Fibroblast of lung (primary cell): Measurements from ENCODE around the gene PLXNA2. TPM values are rescaled to one million over a fixed set of nuclear protein-coding genes. Genes with fewer than 3 reads are reported as not detected.

ENCODE experiments used
- DNase-seq, 2 donors: peaks; one replicate each; pipeline versions ENCODE4 v3.0.0 to v3.0.0-alpha.2; 2010; ENCODE audit warnings: low read depth in 2 of 2
- H2AFZ ChIP-seq: 2 replicates; pipeline ENCODE4 v1.5.1; 2012; ENCODE audit warnings: low read length, control low read depth, inconsistent platforms
- H3K27ac ChIP-seq: 2 replicates; pipeline ENCODE4 v1.5.1; 2011; ENCODE audit warnings: low read length, control low read depth; ENCODE audit not compliant: insufficient read depth
- H3K27me3 ChIP-seq: 2 replicates; pipeline ENCODE4 v1.5.1; 2011; ENCODE audit warnings: mild to moderate bottlenecking, low read length; ENCODE audit not compliant: control insufficient read depth, insufficient read depth
- H3K36me3 ChIP-seq: 2 replicates; pipeline ENCODE4 v1.5.1; 2011; ENCODE audit warnings: low read length; ENCODE audit not compliant: control insufficient read depth, insufficient read depth
- H3K4me1 ChIP-seq: 2 replicates; pipeline ENCODE4 v1.5.1; 2011; ENCODE audit warnings: low read length; ENCODE audit not compliant: control insufficient read depth, insufficient read depth; ENCODE audit errors: extremely low read depth
- H3K4me2 ChIP-seq: 2 replicates; pipeline ENCODE4 v1.5.1; 2011; ENCODE audit warnings: low read length, control low read depth; ENCODE audit not compliant: insufficient read depth; ENCODE audit errors: extremely low read depth
- H3K4me3 ChIP-seq, 4 experiments: fragments of 200-600 bp in 1 of 4; sonication (generic) in 1 of 4; replicated peaks in 1 of 4; 2 replicates each; pipeline ENCODE4 v1.5.1; 2011 to 2016; ENCODE audit warnings: low read length in 4 of 4, low read depth in 3 of 4, mild to moderate bottlenecking in 3 of 4, control low read depth in 2 of 4, inconsistent platforms in 1 of 4, mixed read lengths in 1 of 4; ENCODE audit not compliant: insufficient read depth in 1 of 4; ENCODE audit errors: control extremely low read depth in 1 of 4
- H3K79me2 ChIP-seq: 2 replicates; pipeline ENCODE4 v1.5.1; 2012; ENCODE audit warnings: mild to moderate bottlenecking, low read length, inconsistent platforms; ENCODE audit not compliant: control insufficient read depth, insufficient read depth
- H3K9ac ChIP-seq: 2 replicates; pipeline ENCODE4 v1.5.1; 2011; ENCODE audit warnings: mild to moderate bottlenecking, low read length, control low read depth; ENCODE audit not compliant: insufficient read depth
- H3K9me3 ChIP-seq: 2 replicates; pipeline ENCODE4 v1.5.1; 2012; ENCODE audit warnings: low read depth, low read length; ENCODE audit not compliant: control insufficient read depth, insufficient read depth
- H4K20me1 ChIP-seq: 2 replicates; pipeline ENCODE4 v1.5.1; 2011; ENCODE audit warnings: low read length; ENCODE audit not compliant: control insufficient read depth, insufficient read depth; ENCODE audit errors: extremely low read depth
- EZH2 ChIP-seq: IDR thresholded peaks from 2 replicates; pipeline ENCODE4 v1.5.1; 2012; ENCODE audit warnings: low read length, control low read depth, mild to moderate bottlenecking; ENCODE audit errors: missing control alignments
- polyA plus RNA-seq, 2 donors: library from polyadenylated mRNA; depleted of rRNA in 1 of 2; stranded (reverse) in 1 of 2; unstranded in 1 of 2; fragments of >200 nt; gene quantifications; 2 replicates each; pipeline ENCODE4 v1.2.1, GENCODE V29; 2011 to 2012; ENCODE audit warnings: missing spikeins in 1 of 2
- total RNA-seq: library from RNA; depleted of rRNA; stranded (reverse); fragments of >200 nt; gene quantifications from 2 replicates; pipeline ENCODE4 v1.2.1, GENCODE V29; 2014
- TF ChIP-seq, protein P1 (sequence below), 2 donors: IDR thresholded peaks in 1 of 2; conservative IDR thresholded peaks in 1 of 2; 1 replicate in 1 of 2; 2 replicates in 1 of 2; pipeline ENCODE4 v1.5.1; 2011 to 2012; ENCODE audit warnings: low read length in 2 of 2, control low read depth in 1 of 2, inconsistent platforms in 1 of 2, low read depth in 1 of 2, mild to moderate bottlenecking in 1 of 2

The PLXNA2 gene
- total and polyA plus RNA-seq, 2 donors (not counting 1 experiment from before 2014, with no cell fraction given): 0.43 to 2.0 TPM

DNA sequence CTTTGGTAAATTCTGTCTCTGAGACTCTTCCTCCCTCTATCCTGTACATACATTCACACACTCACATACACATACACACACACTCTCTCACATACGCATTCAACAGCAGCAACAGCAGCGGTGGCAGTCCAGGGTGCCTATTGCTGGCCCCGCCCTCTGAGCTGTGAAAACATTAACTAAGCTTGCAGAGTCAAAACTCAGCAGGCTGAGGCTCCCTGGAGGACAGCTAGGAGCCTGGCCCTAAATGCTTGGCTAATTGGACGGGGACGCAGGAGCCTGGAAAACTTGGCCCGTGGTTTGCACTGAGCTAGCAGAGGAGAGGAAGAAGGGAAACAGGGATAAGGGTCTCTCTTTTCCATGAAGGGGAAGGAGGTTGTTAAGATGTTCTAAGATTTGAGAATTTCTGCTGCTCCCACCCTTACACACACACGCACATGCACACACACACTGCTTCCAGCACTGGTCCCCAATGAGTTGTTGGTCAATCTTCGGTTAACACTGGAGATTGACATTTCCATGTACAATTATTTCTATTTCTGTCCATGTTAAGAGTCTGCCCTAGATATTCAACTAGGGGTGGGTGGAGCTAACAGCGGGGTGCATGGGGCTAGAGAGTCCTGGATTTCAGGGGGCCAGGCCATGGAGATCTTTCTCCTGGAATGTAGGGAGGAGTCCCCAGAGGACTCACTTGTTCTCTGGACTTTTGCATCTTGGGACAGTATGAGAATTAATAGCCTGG is 94.2 kb downstream of the PLXNA2 start:
- H3K27ac ChIP-seq: no peak overlapping the region
- TF ChIP-seq, protein P1, sequence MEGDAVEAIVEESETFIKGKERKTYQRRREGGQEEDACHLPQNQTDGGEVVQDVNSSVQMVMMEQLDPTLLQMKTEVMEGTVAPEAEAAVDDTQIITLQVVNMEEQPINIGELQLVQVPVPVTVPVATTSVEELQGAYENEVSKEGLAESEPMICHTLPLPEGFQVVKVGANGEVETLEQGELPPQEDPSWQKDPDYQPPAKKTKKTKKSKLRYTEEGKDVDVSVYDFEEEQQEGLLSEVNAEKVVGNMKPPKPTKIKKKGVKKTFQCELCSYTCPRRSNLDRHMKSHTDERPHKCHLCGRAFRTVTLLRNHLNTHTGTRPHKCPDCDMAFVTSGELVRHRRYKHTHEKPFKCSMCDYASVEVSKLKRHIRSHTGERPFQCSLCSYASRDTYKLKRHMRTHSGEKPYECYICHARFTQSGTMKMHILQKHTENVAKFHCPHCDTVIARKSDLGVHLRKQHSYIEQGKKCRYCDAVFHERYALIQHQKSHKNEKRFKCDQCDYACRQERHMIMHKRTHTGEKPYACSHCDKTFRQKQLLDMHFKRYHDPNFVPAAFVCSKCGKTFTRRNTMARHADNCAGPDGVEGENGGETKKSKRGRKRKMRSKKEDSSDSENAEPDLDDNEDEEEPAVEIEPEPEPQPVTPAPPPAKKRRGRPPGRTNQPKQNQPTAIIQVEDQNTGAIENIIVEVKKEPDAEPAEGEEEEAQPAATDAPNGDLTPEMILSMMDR (conservative IDR thresholded peaks at IDR 0.05 in 1 of 2, IDR thresholded peaks at IDR 0.05 in 1 of 2; ENCODE audit: low read depth in 1 of 2, low read length in 2 of 2): no peak
- TF ChIP-seq EZH2: no peak
- H2AFZ ChIP-seq: no peak overlapping the region
- no peaks in the 10 kb centered on the region for H3K4me1 ChIP-seq
- H3K9me3 ChIP-seq: no peaks in the 10 kb centered on the region
- no peak overlapping the region for H3K9ac ChIP-seq
- no peaks in the 10 kb centered on the region for H4K20me1 ChIP-seq
- no peak overlapping the region for H3K4me3 ChIP-seq
- no peaks in the 10 kb centered on the region for H3K36me3 ChIP-seq
- H3K4me2 ChIP-seq: no peak overlapping the region
- no peaks in the 10 kb centered on the region for H3K27me3 ChIP-seq
- H3K79me2 ChIP-seq: no peaks in the 10 kb centered on the region
- DNase-seq: no peak

DNA sequence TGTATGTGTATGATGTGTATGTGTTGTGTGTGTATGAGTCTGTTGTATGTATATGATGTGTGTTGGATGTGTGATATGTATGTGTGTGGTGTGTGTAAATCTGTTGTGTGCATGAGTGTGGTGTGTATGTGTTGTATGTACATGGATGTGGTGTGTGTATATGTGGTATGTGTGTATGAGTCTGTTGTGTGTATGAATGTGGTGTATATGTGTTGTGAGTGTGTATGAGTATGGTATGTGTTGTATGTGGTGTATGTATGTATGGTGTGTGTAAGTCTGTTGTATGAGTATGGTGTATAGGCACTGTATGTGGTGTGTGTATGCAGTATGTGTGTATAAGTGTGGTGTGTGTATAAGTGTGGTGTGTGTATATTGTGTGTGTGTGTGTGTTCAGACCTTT is 95.0 kb downstream of the PLXNA2 start:
- H4K20me1 ChIP-seq: no peaks in the 10 kb centered on the region
- no peaks in the 10 kb centered on the region for H3K4me1 ChIP-seq
- no peak overlapping the region for H3K27ac ChIP-seq
- H3K27me3 ChIP-seq: no peaks in the 10 kb centered on the region
- TF ChIP-seq, protein P1 (conservative IDR thresholded peaks at IDR 0.05 in 1 of 2, IDR thresholded peaks at IDR 0.05 in 1 of 2; ENCODE audit: low read depth in 1 of 2, low read length in 2 of 2): no peak
- TF ChIP-seq EZH2: no peak
- no peaks in the 10 kb centered on the region for H3K36me3 ChIP-seq
- no peaks in the 10 kb centered on the region for H3K9me3 ChIP-seq
- no peak overlapping the region for H3K9ac ChIP-seq
- DNase-seq: no peak
- no peak overlapping the region for H3K4me2 ChIP-seq
- H3K4me3 ChIP-seq: no peak overlapping the region
- H3K79me2 ChIP-seq: no peaks in the 10 kb centered on the region
- H2AFZ ChIP-seq: no peak overlapping the region

DNA sequence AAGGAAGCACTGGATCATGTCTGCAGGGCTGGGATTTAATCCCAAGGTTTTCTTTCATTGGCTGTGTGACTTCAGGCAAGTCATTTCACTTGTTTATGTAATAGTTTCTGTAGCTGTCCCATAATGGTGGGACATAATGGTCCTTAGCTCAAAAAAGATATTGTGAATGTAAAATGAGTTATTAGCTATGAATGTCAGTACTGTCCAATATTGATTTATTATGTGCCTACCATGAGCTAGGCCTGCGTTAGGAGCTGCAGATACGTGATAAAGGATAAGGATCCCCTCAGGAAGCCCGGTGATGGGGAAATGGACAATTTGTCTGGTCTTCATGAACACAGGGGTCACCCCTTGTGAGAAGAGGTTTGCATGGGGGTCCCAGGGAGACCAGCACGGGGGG is 95.8 kb downstream of the PLXNA2 start:
- Histone ChIP-seq H3K79me2 (no peaks in the 10 kb centered on the region), H3K27ac (no peak overlapping the region), H3K4me3 (no peak overlapping the region), H3K36me3 (no peaks in the 10 kb centered on the region), H3K9me3 (no peaks in the 10 kb centered on the region), H3K4me1 (no peaks in the 10 kb centered on the region), H3K9ac (no peak overlapping the region), H3K4me2 (no peak overlapping the region), H3K27me3 (no peaks in the 10 kb centered on the region), H2AFZ (no peak overlapping the region), H4K20me1 (no peaks in the 10 kb centered on the region)
- no peak for DNase-seq
- TF ChIP-seq, protein P1 (conservative IDR thresholded peaks at IDR 0.05 in 1 of 2, IDR thresholded peaks at IDR 0.05 in 1 of 2; ENCODE audit: low read depth in 1 of 2, low read length in 2 of 2): no peak
- no peak for TF ChIP-seq EZH2
